ENCODE data around the gene MED23. TPM values are rescaled to one million over a fixed set of nuclear protein-coding genes. Genes with fewer than 3 reads are reported as not detected.

The MED23 gene
- total RNA-seq, 1 donor from 2014 or later, result 10.8 TPM

DNA sequence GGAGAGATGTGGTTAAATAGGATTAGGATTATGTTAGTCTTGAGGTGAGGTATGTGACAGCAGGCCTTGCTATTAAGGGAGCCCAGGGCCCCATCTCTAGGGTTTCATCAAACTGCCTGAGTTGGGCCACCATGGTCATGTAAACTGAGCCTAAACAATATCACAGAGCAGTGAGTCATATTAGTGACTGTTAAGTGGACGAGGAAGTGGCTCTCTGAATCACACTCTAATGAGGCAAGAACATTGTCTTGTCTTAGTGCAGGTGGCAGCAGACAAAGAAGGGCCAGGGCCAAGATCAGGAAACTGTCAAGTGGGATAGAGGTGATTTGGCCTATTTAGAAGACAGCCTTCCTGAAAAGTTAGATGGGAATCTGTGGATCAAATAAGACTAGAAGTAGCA lies 32.2 kb upstream of the MED23 start:
- Histone ChIP-seq H3K36me3 (no peaks in the 10 kb centered on the region), H3K4me1 (no peaks in the 10 kb centered on the region), H3K27ac (replicated peaks) (no peak overlapping the region), H3K9me3 (replicated peaks) (no peaks in the 10 kb centered on the region), H3K4me3 (no peak overlapping the region), H3K27me3 (ENCODE audit: low read depth) (no peaks in the 10 kb centered on the region)
- intact Hi-C loops (cut with micrococcal nuclease), result no loop called here
- no peak for DNase-seq
- no peak for TF ChIP-seq CTCF (IDR thresholded peaks at IDR 0.05; ENCODE audit: borderline replicate concordance)

DNA sequence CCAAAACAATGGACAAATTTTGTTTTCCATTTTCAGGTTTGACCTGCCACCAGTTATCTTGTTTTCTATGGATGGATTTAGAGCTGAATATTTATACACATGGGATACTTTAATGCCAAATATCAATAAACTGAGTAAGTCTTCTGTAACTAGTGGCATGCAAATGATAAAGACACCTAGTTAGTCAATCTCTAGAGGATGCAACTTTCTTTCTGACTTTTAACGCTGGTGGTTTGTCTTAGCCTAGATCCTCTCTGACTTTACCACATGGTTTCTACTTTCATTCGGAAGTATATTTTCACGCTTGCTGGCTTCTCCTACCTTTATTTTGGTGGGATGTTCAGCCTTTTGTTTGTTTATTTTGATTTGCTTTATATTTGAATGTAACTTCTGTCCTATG lies 30.2 kb upstream of the MED23 start:
- H3K27me3 ChIP-seq (ENCODE audit: low read depth), result no peaks in the 10 kb centered on the region
- H3K36me3 ChIP-seq, result no peaks in the 10 kb centered on the region
- no peak for TF ChIP-seq CTCF (IDR thresholded peaks at IDR 0.05; ENCODE audit: borderline replicate concordance)
- DNase-seq, result no peak
- intact Hi-C loops (cut with micrococcal nuclease), result no loop called here
- H3K27ac ChIP-seq (replicated peaks), result no peak overlapping the region
- H3K4me3 ChIP-seq, result no peak overlapping the region
- no peaks in the 10 kb centered on the region for H3K9me3 ChIP-seq (replicated peaks)
- H3K4me1 ChIP-seq, result no peaks in the 10 kb centered on the region

- Histone ChIP-seq H3K27ac (replicated peaks) (no peak overlapping the region), H3K9me3 (replicated peaks) (no peaks in the 10 kb centered on the region), H3K4me1 (no peaks in the 10 kb centered on the region), H3K4me3 (no peak overlapping the region), H3K36me3 (no peaks in the 10 kb centered on the region), H3K27me3 (ENCODE audit: low read depth) (no peaks in the 10 kb centered on the region)
- no peak for TF ChIP-seq CTCF (IDR thresholded peaks at IDR 0.05; ENCODE audit: borderline replicate concordance)
- no peak for DNase-seq
- intact Hi-C loops (cut with micrococcal nuclease), result no loop called here
Measured at GRCh38 chr6:131657630-131658111, 29.6 kb upstream of the MED23 start.

- Histone ChIP-seq H3K36me3 (no peaks in the 10 kb centered on the region), H3K27ac (replicated peaks) (no peak overlapping the region), H3K27me3 (ENCODE audit: low read depth) (no peaks in the 10 kb centered on the region), H3K9me3 (replicated peaks) (no peaks in the 10 kb centered on the region), H3K4me1 (no peaks in the 10 kb centered on the region), H3K4me3 (no peak overlapping the region)
- DNase-seq, result no peak
- intact Hi-C loops (cut with micrococcal nuclease), result no loop called here
- TF ChIP-seq CTCF (IDR thresholded peaks at IDR 0.05; ENCODE audit: borderline replicate concordance), result no peak
Measured at GRCh38 chr6:131657222-131657621, 29.2 kb upstream of the MED23 start.

GRCh38 chr6:131656667-131657066 lies 28.6 kb upstream of the MED23 start:
- H3K4me3 ChIP-seq, result no peak overlapping the region
- no peaks in the 10 kb centered on the region for H3K36me3 ChIP-seq
- H3K27ac ChIP-seq (replicated peaks), result no peak overlapping the region
- no peaks in the 10 kb centered on the region for H3K4me1 ChIP-seq
- DNase-seq, result no peak
- H3K9me3 ChIP-seq (replicated peaks), result no peaks in the 10 kb centered on the region
- H3K27me3 ChIP-seq (ENCODE audit: low read depth), result no peaks in the 10 kb centered on the region
- no peak for TF ChIP-seq CTCF (IDR thresholded peaks at IDR 0.05; ENCODE audit: borderline replicate concordance)
- intact Hi-C loops (cut with micrococcal nuclease), result no loop called here

GRCh38 chr6:131655951-131656350 lies 27.9 kb upstream of the MED23 start:
- no peak for TF ChIP-seq CTCF (IDR thresholded peaks at IDR 0.05; ENCODE audit: borderline replicate concordance)
- intact Hi-C loops (cut with micrococcal nuclease), result no loop called here
- DNase-seq, result no peak
- H3K27ac ChIP-seq (replicated peaks), result no peak overlapping the region
- no peaks in the 10 kb centered on the region for H3K27me3 ChIP-seq (ENCODE audit: low read depth)
- H3K9me3 ChIP-seq (replicated peaks), result no peaks in the 10 kb centered on the region
- H3K4me3 ChIP-seq, result no peak overlapping the region
- no peaks in the 10 kb centered on the region for H3K36me3 ChIP-seq
- H3K4me1 ChIP-seq, result no peaks in the 10 kb centered on the region
